GM12872 (cell line): ENCODE measurements around the gene XCL1.
A peak's percentile ranks its signal among the peaks of the same experiment; 100 is the strongest.

Experiments used
- CTCF ChIP-seq: IDR thresholded peaks from 3 replicates; pipeline ENCODE4 v1.5.1; 2011; ENCODE audit warnings: low read depth, mild to moderate bottlenecking, low read length, moderate library complexity; ENCODE audit not compliant: insufficient read depth

XCL1 gene

GRCh38 chr1:168591066-168591465, 14.7 kb downstream of the XCL1 start:
- no peak for TF ChIP-seq CTCF

- TF ChIP-seq CTCF, result no peak
Measured at GRCh38 chr1:168591641-168592250, 15.3 kb downstream of the XCL1 start.

GRCh38 chr1:168598125-168598524, 21.7 kb downstream of the XCL1 start:
- no peak for TF ChIP-seq CTCF

GRCh38 chr1:168598892-168599291, 22.5 kb downstream of the XCL1 start:
- no peak for TF ChIP-seq CTCF

GRCh38 chr1:168599641-168600040, 23.2 kb downstream of the XCL1 start:
- TF ChIP-seq CTCF, result no peak

- TF ChIP-seq CTCF, result no peak
Measured at GRCh38 chr1:168601051-168601450, 24.6 kb downstream of the XCL1 start.

GRCh38 chr1:168603501-168604110, 27.2 kb downstream of the XCL1 start:
- peak; percentile 87 for TF ChIP-seq CTCF
